Keratinocyte (primary cell): Measurements from ENCODE around the gene CLK3. TPM values are rescaled to one million over a fixed set of nuclear protein-coding genes. Genes with fewer than 3 reads are reported as not detected.

ENCODE experiments used
- DNase-seq: peaks from one replicate; pipeline ENCODE4 v3.0.0-alpha.2; 2011; ENCODE audit warnings: low read depth, missing footprints, low spot score
- FAIRE-seq: peaks from 2 replicates; lab custom pipeline; 2011; peaks lifted over from hg19 to GRCh38; lab: Jason Lieb, UNC
- H2AFZ ChIP-seq: 2 replicates; pipeline ENCODE4 v1.6.0; 2012; ENCODE audit warnings: low read length, control low read depth, inconsistent platforms; ENCODE audit not compliant: control insufficient read depth
- H3K27ac ChIP-seq: 2 replicates; pipeline ENCODE4 v1.5.1; 2011; ENCODE audit warnings: low read length; ENCODE audit not compliant: control insufficient read depth, insufficient read depth
- H3K27me3 ChIP-seq: 3 replicates; pipeline ENCODE4 v1.6.0; 2011; ENCODE audit warnings: low read length; ENCODE audit not compliant: control insufficient read depth, insufficient read depth; ENCODE audit errors: extremely low read depth
- H3K36me3 ChIP-seq, 2 experiments: 2 replicates in 1 of 2; 3 replicates in 1 of 2; pipeline ENCODE4 v1.5.1; 2011; ENCODE audit warnings: low read length in 2 of 2, mild to moderate bottlenecking in 1 of 2; ENCODE audit not compliant: control insufficient read depth in 2 of 2, insufficient read depth in 2 of 2; ENCODE audit errors: extremely low read depth in 1 of 2
- H3K4me1 ChIP-seq: 3 replicates; pipeline ENCODE4 v1.5.1; 2011; ENCODE audit warnings: low read length; ENCODE audit not compliant: control insufficient read depth, insufficient read depth; ENCODE audit errors: extremely low read depth
- H3K4me2 ChIP-seq: 3 replicates; pipeline ENCODE4 v1.6.0; 2011; ENCODE audit warnings: low read depth, low read length; ENCODE audit not compliant: control insufficient read depth, insufficient read depth; ENCODE audit errors: extremely low read depth
- H3K4me3 ChIP-seq, 3 experiments: fragments of 200-600 bp in 1 of 3; sonication (generic) in 1 of 3; 2 replicates in 2 of 3; 3 replicates in 1 of 3; pipeline ENCODE4 v1.5.1; 2011 to 2016; ENCODE audit warnings: low read length in 3 of 3, mild to moderate bottlenecking in 3 of 3, control low read depth in 2 of 3, inconsistent platforms in 1 of 3, low read depth in 1 of 3, mixed read lengths in 1 of 3, mixed run types in 1 of 3, moderate library complexity in 1 of 3; ENCODE audit not compliant: control insufficient read depth in 2 of 3, insufficient read depth in 2 of 3; ENCODE audit errors: extremely low read depth in 1 of 3
- H3K79me2 ChIP-seq: 2 replicates; pipeline ENCODE4 v1.6.0; 2012; ENCODE audit warnings: low read length; ENCODE audit not compliant: control insufficient read depth, insufficient read depth
- H3K9ac ChIP-seq: 3 replicates; pipeline ENCODE4 v1.6.0; 2011; ENCODE audit warnings: low read length; ENCODE audit not compliant: control insufficient read depth, insufficient read depth; ENCODE audit errors: extremely low read depth
- H3K9me1 ChIP-seq: 3 replicates; pipeline ENCODE4 v1.6.0; 2011; ENCODE audit warnings: low read length; ENCODE audit not compliant: control insufficient read depth, insufficient read depth; ENCODE audit errors: extremely low read depth
- H3K9me3 ChIP-seq: 2 replicates; pipeline ENCODE4 v1.5.1; 2012; ENCODE audit warnings: low read depth, low read length; ENCODE audit not compliant: control insufficient read depth
- H4K20me1 ChIP-seq: 3 replicates; pipeline ENCODE4 v1.6.0; 2011; ENCODE audit warnings: low read length; ENCODE audit not compliant: control insufficient read depth, insufficient read depth; ENCODE audit errors: extremely low read depth
- CTCF ChIP-seq, 3 experiments: IDR thresholded peaks in 1 of 3; conservative IDR thresholded peaks in 1 of 3; optimal IDR thresholded peaks in 1 of 3; 2 replicates in 2 of 3; 3 replicates in 1 of 3; pipeline versions ENCODE3 to v1.5.1; 2011; ENCODE audit warnings: low read length in 3 of 3, mild to moderate bottlenecking in 3 of 3, moderate library complexity in 2 of 3, control low read depth in 1 of 3, inconsistent platforms in 1 of 3; ENCODE audit not compliant: insufficient read depth in 2 of 3; ENCODE audit errors: extremely low read depth in 1 of 3
- EZH2 ChIP-seq: IDR thresholded peaks from one replicate; pipeline ENCODE4 v1.6.1; 2012; ENCODE audit warnings: inconsistent platforms, mild to moderate bottlenecking, low read length, moderate library complexity
- dilution Hi-C: fragments of 300-500 bp; cut with MboI; formaldehyde crosslinking; loops from one replicate; pipeline ENCODE4 v1.7.0; 2020; ENCODE audit warnings: low sequenced_read_pairs; ENCODE audit not compliant: extremely low pct_ligation_motif_present
- polyA plus RNA-seq, 5 experiments: library from polyadenylated mRNA; depleted of rRNA in 3 of 5; stranded (reverse) in 3 of 5; stranded (forward) in 1 of 5; unstranded in 1 of 5; fragments of >200 nt; gene quantifications; 1 replicate in 1 of 5; 2 replicates in 3 of 5; 3 replicates in 1 of 5; pipeline versions ENCODE4 v1.2.1 to v1.2.3, GENCODE V29; 2011 to 2012; ENCODE audit warnings: missing spikeins in 2 of 5, low read depth in 1 of 5, low replicate concordance in 1 of 5

Gene CLK3
- polyA plus RNA-seq, 1 donor (not counting 4 experiments of a cell fraction or from before 2014, with no cell fraction given): 61.2 TPM

- Histone ChIP-seq H3K79me2 (no peaks in the 10 kb centered on the region), H3K9me3 (no peaks in the 10 kb centered on the region), H3K4me2 (no peak overlapping the region), H3K36me3 (no peaks in the 10 kb centered on the region), H3K4me1 (peaks cover 10% of the 10 kb centered on the region), H3K9me1 (no peaks in the 10 kb centered on the region), H3K27me3 (peaks cover 11% of the 10 kb centered on the region), H3K9ac (no peak overlapping the region), H4K20me1 (no peaks in the 10 kb centered on the region), H2AFZ (no peak overlapping the region), H3K27ac (no peak overlapping the region), H3K4me3 (no peak overlapping the region)
- dilution Hi-C loops: no loop called here
- DNase-seq: no peak
- TF ChIP-seq EZH2 (no peak), CTCF (optimal IDR thresholded peaks at IDR 0.05 in 1 of 3, IDR thresholded peaks at IDR 0.05 in 1 of 3, conservative IDR thresholded peaks at IDR 0.05 in 1 of 3; ENCODE audit: extremely low read depth in 1 of 3, insufficient read depth in 2 of 3, low read length in 3 of 3) (no peak)
- FAIRE-seq: no peak
These were observed 6.8 kb upstream of the CLK3 start for GRCh38 chr15:74608786-74609185.

- dilution Hi-C loops: no loop called here
These were observed 5.7 kb upstream of the CLK3 start for GRCh38 chr15:74609938-74610301.

More at GRCh38 chr15:74609938-74610301, 5.7 kb upstream of the CLK3 start:
- H3K9me1 ChIP-seq: no peaks in the 10 kb centered on the region
- DNase-seq: no peak
- FAIRE-seq: no peak
- H3K27me3 ChIP-seq: peaks cover 11% of the 10 kb centered on the region
- H3K4me2 ChIP-seq: no peak overlapping the region
- H3K4me3 ChIP-seq: no peak overlapping the region
- H2AFZ ChIP-seq: no peak overlapping the region
- H3K9me3 ChIP-seq: no peaks in the 10 kb centered on the region
- H3K36me3 ChIP-seq: no peaks in the 10 kb centered on the region
- no peak overlapping the region for H3K9ac ChIP-seq
- TF ChIP-seq CTCF (optimal IDR thresholded peaks at IDR 0.05 in 1 of 3, IDR thresholded peaks at IDR 0.05 in 1 of 3, conservative IDR thresholded peaks at IDR 0.05 in 1 of 3; ENCODE audit: extremely low read depth in 1 of 3, insufficient read depth in 2 of 3, low read length in 3 of 3) (no peak), EZH2 (no peak)
- no peaks in the 10 kb centered on the region for H3K79me2 ChIP-seq
- H3K27ac ChIP-seq: no peak overlapping the region
- H4K20me1 ChIP-seq: no peaks in the 10 kb centered on the region
- H3K4me1 ChIP-seq: peaks cover 10% of the 10 kb centered on the region
